DMS 273 (cell line): Measurements from ENCODE around the gene EPHA6.

Experiments
- DNase-seq: peaks from one replicate; lab custom pipeline; 2025; ENCODE audit not compliant: unreplicated experiment; lab: John Stamatoyannopoulos, UW

EPHA6 gene

DNA sequence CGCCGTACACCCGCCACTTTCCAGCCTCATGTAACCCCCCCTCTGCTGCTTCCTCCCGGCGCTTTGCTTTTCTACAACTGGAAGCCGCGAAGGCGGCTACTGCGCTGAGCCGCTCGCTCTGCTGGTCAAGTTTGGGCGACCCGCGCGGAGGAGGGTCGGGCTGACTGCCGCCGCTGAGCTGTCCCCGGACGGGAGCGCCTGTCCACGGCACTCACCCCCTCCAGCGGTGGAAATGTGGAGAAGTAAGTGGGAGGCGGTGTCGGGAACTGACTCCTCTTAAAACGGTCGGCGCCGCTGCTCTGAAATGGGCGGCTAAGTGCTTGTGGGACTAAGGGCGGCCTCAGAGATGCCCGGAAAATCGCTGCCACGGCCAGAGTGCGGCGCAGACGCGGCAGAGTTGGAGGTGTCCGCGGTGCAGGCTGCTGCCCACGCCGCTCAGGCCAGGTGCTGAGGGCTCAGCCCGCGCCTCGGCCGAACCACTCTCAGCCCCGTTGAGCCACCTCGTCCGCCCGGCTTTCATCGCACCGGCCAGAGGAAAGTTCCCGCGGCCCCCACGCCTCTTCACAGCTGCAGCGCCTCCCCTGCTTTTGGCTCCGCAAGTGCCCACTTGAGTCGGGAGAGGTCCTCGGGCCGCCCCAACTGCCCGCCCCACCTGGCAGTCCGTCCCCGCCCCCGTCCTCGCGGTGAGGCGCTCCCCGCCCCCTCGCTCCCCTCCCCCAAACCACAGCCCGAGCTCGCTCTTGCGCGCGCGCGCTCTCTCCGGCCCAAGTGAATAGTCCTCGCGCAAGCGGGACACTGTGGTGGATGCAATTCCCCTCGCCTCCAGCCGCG, at the start of gene EPHA6:
EPHA6 (plus strand) TSS at position 775 of the 831 bp plus-strand sequence.
- DNase-seq = peak; percentile 76

GRCh38 chr3:96776818-96777217, 37.6 kb upstream of the EPHA6 start:
- no peak for DNase-seq

- peak; percentile 17 for DNase-seq
Observed at GRCh38 chr3:96779810-96780209, 34.6 kb upstream of the EPHA6 start.

- no peak for DNase-seq
Observed at GRCh38 chr3:96796101-96796500, 18.3 kb upstream of the EPHA6 start.

DNA sequence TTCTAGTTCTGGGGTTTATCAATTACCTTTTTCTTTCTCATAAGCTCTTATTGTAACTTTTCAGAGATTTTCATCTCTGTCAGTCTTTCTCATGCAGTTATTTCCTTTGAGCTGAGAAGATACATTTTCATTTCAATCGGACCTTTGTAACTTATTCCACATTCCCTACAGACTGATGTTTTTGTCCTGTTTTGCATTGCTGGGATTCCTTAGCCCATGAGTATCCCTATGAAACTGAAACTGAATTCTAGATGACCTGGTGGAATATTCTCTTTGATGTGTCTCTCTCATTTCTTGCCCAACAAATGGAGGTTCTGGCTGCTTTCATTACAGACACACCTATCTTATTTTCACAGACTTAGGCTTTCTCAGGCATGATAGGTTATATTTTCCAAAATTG, 10.5 kb upstream of the EPHA6 start:
- no peak for DNase-seq

DNA sequence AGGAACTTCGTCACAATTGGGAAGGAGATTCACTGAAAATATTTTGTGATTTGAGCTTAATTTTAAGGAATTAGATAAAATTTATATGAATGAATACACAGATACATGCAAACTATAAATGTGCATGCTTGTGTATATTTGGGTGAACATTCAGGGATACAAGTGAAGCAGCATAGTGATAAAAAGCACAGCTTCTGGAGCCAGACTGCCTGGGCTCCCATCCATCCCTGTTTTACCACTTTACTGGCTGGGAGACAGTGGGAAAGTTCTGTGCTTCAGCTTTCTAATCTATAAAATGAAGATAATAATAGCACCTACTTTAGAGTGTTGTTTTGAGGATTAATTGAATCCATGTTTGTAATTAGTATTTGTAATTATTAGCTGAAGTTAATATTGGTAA, 8.1 kb upstream of the EPHA6 start:
- no peak for DNase-seq

DNA sequence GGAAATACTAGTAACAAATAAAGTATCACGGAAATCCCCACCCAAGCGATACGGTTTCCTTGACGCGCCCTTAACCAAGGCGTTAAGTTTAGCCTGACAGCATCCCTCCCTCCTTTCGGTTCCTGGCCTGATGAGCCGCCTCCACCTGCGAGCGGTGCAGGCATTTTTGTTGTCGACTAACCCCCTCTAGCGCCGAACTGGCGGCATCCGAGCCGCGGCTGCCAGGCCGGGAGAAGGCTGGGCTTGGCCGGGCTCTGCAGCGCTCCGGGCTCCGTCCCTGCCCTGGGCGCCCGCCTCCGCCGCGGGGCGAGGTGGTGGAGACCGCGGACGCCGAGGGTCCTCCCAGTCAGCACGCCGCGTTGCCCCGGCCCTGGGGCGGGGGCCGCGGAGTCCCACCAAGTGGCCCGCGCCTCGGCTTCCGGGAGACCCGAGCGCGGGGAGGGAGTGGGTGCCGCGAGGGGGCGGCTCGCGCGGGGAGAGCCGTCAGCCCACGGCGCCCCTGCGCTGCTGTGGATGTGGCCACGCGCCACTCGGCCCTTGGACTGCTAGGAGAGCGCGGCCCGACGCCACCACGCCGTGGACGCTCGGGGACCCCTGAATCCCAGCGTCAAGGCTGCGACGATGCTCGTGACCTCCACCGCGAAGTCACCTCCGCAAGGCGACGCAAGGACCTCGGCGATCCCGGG, 1.1 kb upstream of the EPHA6 start:
- DNase-seq = peak; percentile 93

DNA sequence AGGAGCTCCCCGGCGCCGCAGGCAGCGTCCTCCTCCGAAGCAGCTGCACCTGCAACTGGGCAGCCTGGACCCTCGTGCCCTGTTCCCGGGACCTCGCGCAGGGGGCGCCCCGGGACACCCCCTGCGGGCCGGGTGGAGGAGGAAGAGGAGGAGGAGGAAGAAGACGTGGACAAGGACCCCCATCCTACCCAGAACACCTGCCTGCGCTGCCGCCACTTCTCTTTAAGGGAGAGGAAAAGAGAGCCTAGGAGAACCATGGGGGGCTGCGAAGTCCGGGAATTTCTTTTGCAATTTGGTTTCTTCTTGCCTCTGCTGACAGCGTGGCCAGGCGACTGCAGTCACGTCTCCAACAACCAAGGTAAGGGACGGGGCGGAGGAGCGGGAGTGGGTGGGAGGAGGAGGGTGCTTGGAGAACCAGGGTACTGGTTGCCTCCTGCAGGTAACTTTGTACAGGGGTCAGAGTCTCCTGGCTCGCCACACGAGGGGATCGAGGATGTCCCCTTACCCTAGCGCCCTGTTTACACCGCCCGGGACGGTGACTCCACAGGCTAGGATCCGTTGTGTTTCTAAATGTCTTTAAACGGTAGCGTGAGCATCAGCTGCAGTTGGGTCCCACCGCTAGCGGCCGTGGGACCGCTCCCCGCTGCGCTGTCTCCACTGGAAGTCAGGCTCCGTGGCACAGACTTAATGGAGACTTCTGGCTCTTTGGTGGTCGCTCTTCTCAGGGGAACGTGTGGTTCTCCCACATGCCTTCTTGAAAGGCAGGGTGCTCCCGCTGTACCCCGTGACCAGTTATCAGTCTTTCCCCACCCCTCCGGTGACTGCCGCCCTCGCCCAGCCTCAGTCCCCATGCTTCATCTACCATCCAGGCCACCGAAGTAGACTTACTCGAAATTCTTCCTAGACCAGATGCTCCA, 515 bp downstream of the EPHA6 start:
- DNase-seq = no peak

DNA sequence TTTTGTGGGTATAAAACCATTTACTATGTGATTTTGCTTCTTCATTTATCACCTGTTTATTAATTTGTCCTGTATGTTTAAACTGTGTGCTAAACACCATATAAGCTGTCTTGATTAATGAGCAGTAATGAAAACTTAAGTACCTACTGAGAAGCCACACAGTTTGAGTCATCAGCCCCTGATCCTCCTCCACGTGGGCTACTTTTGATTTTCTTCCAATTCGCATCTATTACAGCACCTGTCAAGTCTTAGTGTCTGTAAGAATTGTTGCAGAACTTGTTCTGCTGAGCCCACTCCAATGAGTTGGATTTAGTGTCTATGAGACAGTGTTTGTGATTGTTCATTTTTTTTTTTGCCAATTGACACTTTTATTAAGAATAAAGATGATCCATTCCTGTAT, 16.8 kb downstream of the EPHA6 start:
- DNase-seq = no peak

- no peak for DNase-seq
Observed at GRCh38 chr3:96833301-96833700, 18.9 kb downstream of the EPHA6 start.

DNA sequence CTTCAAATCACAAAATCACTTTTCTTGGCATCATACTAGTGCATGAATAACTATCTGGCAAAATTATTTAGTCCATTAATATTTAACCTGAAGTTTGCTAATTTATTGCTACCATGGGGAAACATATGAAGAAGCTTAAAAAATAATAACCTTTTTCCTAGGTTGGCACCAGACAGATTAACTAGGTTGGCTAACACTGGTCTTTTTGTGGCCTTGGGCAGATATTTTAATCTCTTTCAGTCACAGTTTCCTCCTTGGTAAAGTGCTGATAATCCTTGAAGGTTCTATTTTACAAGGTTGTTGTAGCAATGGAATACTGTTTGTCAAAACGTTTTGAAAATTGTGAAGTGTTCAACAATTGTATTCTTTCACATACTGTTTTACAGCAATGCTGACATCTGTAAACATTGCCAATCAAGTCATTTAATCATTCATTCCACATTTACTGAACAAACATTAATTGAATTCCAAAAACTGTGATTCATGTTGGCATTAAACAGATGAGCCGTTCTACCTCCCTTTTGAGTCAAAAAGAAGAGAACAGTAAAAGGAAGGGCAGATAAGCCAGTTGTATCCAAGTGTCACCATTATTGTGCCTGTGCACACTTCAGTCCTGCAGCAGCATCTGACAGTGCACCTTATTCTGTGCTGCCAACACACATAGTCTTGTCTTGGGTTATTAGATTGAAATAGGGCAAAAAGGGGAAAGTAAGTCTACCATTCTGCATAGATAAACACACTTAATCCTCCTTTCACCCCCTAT, 21.9 kb downstream of the EPHA6 start:
- DNase-seq = no peak

DNA sequence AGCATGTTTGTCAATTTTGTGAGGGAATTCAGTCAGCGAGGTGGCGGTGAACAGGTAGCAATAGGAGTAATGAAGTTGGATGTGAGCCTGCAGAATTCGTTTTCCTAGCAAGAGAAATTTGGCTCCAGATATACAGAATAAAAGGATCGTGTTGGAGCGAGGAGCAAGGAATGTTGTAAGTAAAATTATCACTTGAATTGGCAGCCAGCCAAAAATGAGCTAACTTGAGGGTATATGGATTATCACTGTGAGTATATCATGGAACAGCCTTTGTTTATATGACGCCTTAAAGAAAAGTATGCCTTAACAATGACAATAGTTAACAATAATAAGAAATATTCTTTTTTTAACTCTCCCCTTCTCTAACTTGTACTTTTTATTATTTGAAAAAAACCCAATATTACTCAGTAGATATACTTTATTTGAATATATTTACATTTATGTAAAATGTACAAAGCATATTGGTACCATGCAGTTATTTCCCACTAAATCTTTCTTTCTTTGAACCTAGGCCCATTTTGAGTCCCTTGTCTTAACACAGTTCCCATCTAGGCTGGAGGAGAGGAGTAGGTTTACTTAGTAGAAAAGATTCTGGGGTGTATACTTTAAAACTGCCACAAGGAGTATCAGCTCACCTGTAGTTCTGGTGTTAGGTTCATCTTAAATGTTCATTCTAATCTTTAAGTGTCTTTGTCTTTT, 29.3 kb downstream of the EPHA6 start:
- peak; percentile 25 for DNase-seq

- no peak for DNase-seq
Observed at GRCh38 chr3:96844204-96844514, 29.8 kb downstream of the EPHA6 start.

- no peak for DNase-seq
Observed at GRCh38 chr3:96852849-96853248, 38.5 kb downstream of the EPHA6 start.

DNA sequence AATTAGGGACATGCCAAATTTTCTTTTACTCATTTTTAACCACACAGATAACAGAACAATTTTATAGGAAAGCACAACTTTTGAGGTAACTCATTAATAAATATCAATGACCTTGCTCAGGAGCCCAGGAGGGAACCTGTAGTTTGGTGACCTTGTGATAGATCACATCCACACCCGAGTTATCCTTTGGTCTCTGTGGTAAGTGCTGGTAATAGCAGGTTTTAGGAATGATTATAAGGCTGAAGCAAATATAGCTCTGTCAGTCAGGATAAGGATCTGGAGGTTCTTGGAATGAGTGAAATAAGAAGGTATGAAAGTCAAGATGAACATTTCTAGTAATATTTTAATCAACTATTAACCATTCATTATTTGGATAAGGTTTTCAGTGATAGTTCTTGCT, 46.5 kb downstream of the EPHA6 start:
- no peak for DNase-seq

DNA sequence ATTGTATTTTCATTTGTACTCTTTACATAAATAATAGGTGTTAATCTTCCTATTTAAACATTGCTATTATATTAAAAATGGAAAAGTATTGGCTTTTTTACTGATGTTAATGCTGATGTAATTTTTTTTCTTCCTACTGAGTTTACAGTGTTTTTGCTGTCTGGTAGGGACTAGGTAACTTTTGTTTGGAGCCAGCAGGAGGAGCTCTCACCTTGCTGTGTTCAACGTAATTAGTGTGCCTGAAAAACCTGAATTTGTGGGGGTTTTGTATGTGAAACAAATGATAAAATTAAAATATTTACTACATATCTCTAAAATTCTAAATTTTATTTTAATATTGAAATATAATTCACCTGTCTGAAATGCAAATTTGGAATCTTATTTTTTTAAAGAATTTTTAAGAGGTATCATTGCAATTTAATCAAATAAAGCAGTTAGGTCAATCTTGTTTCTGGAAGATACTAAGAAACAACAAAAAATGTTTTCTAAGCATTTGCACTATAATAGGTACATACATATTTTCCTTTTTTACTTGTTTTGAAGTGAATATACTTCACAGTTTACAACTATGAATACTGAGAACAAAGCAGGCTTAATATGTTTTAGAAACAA, 48.8 kb downstream of the EPHA6 start:
- DNase-seq = peak; percentile 77

- DNase-seq = no peak
Observed at GRCh38 chr3:96865605-96866004, 51.2 kb downstream of the EPHA6 start.

DNA sequence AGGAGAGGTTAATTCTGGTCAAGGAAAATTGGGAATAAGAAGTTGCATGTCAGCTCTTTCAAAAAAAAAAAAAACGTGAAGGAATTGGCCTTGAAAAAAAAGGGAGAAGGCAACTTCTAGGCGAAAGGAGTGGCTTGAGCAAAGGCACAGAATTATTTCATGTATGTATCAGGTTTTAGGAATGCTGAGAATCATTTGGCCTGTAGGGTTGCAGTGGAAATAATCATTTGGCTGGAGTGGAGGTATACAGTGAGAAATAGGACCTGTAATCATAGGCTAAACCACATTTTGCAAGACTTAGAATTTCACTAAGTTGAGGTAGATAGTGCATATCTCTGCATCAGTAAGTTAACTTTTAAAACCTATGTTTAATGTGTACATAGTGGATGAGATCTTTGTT, 54.9 kb downstream of the EPHA6 start:
- no peak for DNase-seq

DNA sequence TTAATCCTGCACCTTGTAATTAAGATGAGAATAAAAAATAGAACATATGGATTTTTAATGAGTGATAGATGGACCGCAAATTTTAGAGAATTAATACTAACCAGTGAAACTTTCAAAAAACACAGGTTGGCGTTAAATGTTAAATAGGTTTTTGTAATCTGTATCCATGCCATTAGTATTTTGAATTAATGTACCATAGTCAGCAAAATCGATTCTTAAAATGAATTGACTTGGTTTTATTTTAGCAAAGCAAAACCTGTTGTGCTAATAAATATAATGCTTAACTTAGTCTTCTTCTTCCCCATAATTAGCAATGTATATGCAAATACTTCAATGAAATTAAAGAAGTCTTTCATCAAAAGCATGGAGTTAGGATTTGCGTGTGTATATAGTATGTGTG, 63.1 kb downstream of the EPHA6 start:
- DNase-seq = no peak

DNA sequence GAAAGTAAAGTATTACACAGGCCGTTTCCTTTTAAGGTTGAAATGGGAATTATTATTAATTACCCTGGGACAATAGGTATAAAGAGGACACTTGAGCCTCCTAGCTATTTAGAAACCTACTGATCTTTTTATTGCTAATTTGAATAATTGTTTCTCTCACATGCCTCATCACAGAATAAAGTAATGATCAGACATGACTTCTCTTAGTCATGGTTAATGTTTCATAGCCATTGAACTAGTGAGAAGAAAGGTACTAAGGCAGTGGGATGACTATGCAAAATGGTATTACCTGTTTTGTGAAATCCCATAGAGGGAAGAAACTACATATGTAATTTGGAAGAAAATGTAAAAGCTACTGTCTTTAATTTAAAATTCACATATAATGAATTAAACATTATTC, 85.6 kb downstream of the EPHA6 start:
- no peak for DNase-seq
